Measurements from ENCODE around the gene IQCE. TPM values are rescaled to one million over a fixed set of nuclear protein-coding genes. Genes with fewer than 3 reads are reported as not detected.
"Not testable (repeated sequence)": the region's sequence is repeated elsewhere in the genome, so short reads cannot be mapped to it uniquely, and the experiment has no call there.

The IQCE gene
- polyA plus RNA-seq, 3 donors = 22.3 to 28.8 (median 26.4) TPM

GRCh38 chr7:2530071-2530987, 28.4 kb upstream of the IQCE start:
- no peak for DNase-seq

- not testable (repeated sequence) for DNase-seq
Observed at GRCh38 chr7:2530994-2531795, 27.6 kb upstream of the IQCE start.

- DNase-seq = not testable (repeated sequence)
Observed at GRCh38 chr7:2531796-2532110, 27.0 kb upstream of the IQCE start.

- not testable (repeated sequence) for DNase-seq
Observed at GRCh38 chr7:2532199-2532772, 26.5 kb upstream of the IQCE start.

- not testable (repeated sequence) for DNase-seq
Observed at GRCh38 chr7:2532816-2533215, 26.0 kb upstream of the IQCE start.

- DNase-seq = not testable (repeated sequence)
Observed at GRCh38 chr7:2533566-2533965, 25.2 kb upstream of the IQCE start.

- DNase-seq = not testable (repeated sequence)
Observed at GRCh38 chr7:2534214-2534613, 24.6 kb upstream of the IQCE start.

- not testable (repeated sequence) for DNase-seq
Observed at GRCh38 chr7:2535872-2536627, 22.7 kb upstream of the IQCE start.

- no peak for DNase-seq
Observed at GRCh38 chr7:2537981-2538851, 20.6 kb upstream of the IQCE start.

GRCh38 chr7:2539031-2539911, 19.5 kb upstream of the IQCE start:
- DNase-seq = no peak

- no peak for DNase-seq
Observed at GRCh38 chr7:2540133-2540532, 18.6 kb upstream of the IQCE start.

GRCh38 chr7:2540641-2541051, 18.1 kb upstream of the IQCE start:
- no peak for DNase-seq

GRCh38 chr7:2541291-2542010, 17.3 kb upstream of the IQCE start:
- no peak for DNase-seq

GRCh38 chr7:2542011-2542915, 16.5 kb upstream of the IQCE start:
- DNase-seq = no peak

- no peak for DNase-seq
Observed at GRCh38 chr7:2542916-2543871, 15.6 kb upstream of the IQCE start.

GRCh38 chr7:2544541-2545188, 14.1 kb upstream of the IQCE start:
- DNase-seq = no peak
